Measurements from ENCODE around the gene DDI2. TPM values are rescaled to one million over a fixed set of nuclear protein-coding genes. Genes with fewer than 3 reads are reported as not detected.

Gene DDI2
- polyA plus RNA-seq, 1 donor from 2014 or later: 3.8 TPM

DNA sequence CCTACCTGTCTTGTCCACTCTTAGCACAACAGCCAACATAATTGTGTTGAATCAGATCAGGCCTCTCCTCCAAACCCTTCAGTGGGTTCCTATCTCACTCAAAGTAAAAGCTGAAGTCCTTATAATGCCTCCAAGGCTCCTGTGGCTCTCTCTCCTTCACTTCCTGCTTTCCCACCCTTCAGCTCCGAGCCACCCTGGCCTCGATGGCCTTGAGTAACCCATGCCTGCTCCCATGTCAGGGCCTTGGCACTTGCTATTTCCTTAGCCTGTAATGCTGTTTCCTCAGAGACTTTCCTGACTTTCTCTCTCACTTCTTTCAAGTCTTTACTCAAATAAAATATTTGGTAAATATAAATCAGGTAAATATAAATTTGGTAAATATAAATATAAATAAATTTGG, 58.8 kb downstream of the DDI2 start:
- no peaks in the 10 kb centered on the region for H3K36me3 ChIP-seq (ENCODE audit: insufficient read depth, low read length)

DNA sequence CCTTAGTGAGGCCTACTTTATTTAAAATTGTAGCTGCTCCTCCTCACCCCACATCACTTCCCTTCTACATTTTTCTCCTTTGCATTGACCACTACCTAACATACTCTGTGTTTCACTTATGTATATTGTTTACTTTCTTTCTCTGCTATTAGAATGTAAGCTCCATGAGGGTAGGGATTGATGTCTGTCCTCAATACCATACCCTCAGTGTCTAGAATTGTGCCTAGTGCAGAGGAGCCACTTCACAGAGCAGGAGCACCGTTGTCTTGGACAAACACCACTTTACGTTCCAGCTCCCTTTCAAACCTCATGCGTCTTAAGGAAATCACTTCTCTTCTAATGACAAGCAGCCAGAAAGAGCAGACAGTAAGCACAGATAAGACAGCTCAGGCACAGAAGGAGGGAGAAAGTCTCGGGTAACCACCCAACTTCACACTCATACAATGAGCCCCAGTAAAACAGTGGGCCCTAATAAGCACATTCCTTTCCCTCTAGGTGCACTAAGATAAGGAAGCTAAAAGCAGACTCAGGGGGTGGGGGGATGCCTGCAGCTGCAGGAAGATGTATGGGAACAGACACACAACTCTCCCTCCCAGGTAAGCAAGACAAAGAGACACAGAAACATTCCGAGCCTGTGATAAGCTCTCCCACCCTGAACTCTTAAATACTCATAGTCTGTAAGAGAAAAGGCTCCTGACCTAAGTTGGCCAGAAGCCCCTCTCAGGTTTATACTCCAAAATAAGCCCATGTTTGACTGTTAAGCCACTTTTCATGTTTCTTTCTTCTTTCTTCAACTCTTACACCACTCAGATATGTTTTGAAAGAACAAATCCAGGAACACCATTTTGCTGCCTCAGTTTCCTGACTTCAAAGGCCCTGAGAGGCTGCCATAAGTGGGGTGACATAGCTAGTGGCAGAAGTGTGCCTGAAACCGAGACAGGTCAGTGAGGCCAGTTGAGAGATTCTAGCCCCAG, 59.7 kb downstream of the DDI2 start:
- Histone ChIP-seq H3K79me2 (replicated peaks; ENCODE audit: insufficient read depth, low read length) (no peaks in the 10 kb centered on the region), H3K27me3 (ENCODE audit: insufficient read depth, low read depth, low read length) (no peaks in the 10 kb centered on the region), H3K9ac (ENCODE audit: low read length) (no peak overlapping the region), H4K20me1 (ENCODE audit: insufficient read depth) (no peaks in the 10 kb centered on the region), H3K9me2 (ENCODE audit: insufficient read depth, low read length) (no peaks in the 10 kb centered on the region), H3K9me3 (ENCODE audit: low read length) (no peaks in the 10 kb centered on the region), H3K27ac (ENCODE audit: low read length) (no peak overlapping the region), H3K4me2 (ENCODE audit: low read length) (no peak overlapping the region), H3F3A (ENCODE audit: insufficient read depth, low read length, poor library complexity, severe bottlenecking) (no peaks in the 10 kb centered on the region), H3K36me3 (ENCODE audit: insufficient read depth, low read length) (no peaks in the 10 kb centered on the region), H2AFZ (ENCODE audit: low read depth, low read length) (no peak overlapping the region), H3K4me3 (ENCODE audit: low read length) (no peak overlapping the region)
- TF ChIP-seq, protein P1, sequence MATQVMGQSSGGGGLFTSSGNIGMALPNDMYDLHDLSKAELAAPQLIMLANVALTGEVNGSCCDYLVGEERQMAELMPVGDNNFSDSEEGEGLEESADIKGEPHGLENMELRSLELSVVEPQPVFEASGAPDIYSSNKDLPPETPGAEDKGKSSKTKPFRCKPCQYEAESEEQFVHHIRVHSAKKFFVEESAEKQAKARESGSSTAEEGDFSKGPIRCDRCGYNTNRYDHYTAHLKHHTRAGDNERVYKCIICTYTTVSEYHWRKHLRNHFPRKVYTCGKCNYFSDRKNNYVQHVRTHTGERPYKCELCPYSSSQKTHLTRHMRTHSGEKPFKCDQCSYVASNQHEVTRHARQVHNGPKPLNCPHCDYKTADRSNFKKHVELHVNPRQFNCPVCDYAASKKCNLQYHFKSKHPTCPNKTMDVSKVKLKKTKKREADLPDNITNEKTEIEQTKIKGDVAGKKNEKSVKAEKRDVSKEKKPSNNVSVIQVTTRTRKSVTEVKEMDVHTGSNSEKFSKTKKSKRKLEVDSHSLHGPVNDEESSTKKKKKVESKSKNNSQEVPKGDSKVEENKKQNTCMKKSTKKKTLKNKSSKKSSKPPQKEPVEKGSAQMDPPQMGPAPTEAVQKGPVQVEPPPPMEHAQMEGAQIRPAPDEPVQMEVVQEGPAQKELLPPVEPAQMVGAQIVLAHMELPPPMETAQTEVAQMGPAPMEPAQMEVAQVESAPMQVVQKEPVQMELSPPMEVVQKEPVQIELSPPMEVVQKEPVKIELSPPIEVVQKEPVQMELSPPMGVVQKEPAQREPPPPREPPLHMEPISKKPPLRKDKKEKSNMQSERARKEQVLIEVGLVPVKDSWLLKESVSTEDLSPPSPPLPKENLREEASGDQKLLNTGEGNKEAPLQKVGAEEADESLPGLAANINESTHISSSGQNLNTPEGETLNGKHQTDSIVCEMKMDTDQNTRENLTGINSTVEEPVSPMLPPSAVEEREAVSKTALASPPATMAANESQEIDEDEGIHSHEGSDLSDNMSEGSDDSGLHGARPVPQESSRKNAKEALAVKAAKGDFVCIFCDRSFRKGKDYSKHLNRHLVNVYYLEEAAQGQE (IDR thresholded peaks at IDR 0.05; ENCODE audit: borderline replicate concordance): no peak
- TF ChIP-seq POLR2AphosphoS5 (IDR thresholded peaks at IDR 0.05): no peak

More for the DNA sequence above, 58.8 kb downstream of the DDI2 start:
- H3K9ac ChIP-seq (ENCODE audit: low read length): no peak overlapping the region
- H3K4me3 ChIP-seq (ENCODE audit: low read length): no peak overlapping the region
- H2AFZ ChIP-seq (ENCODE audit: low read depth, low read length): no peak overlapping the region
- H3K79me2 ChIP-seq (replicated peaks; ENCODE audit: insufficient read depth, low read length): no peaks in the 10 kb centered on the region
- no peaks in the 10 kb centered on the region for H3K9me2 ChIP-seq (ENCODE audit: insufficient read depth, low read length)
- H3K27me3 ChIP-seq (ENCODE audit: insufficient read depth, low read depth, low read length): no peaks in the 10 kb centered on the region
- H3F3A ChIP-seq (ENCODE audit: insufficient read depth, low read length, poor library complexity, severe bottlenecking): no peaks in the 10 kb centered on the region
- H3K9me3 ChIP-seq (ENCODE audit: low read length): no peaks in the 10 kb centered on the region
- TF ChIP-seq EP300 (conservative IDR thresholded peaks at IDR 0.05; ENCODE audit: poor library complexity, severe bottlenecking): no peak
- TF ChIP-seq, protein P2, sequence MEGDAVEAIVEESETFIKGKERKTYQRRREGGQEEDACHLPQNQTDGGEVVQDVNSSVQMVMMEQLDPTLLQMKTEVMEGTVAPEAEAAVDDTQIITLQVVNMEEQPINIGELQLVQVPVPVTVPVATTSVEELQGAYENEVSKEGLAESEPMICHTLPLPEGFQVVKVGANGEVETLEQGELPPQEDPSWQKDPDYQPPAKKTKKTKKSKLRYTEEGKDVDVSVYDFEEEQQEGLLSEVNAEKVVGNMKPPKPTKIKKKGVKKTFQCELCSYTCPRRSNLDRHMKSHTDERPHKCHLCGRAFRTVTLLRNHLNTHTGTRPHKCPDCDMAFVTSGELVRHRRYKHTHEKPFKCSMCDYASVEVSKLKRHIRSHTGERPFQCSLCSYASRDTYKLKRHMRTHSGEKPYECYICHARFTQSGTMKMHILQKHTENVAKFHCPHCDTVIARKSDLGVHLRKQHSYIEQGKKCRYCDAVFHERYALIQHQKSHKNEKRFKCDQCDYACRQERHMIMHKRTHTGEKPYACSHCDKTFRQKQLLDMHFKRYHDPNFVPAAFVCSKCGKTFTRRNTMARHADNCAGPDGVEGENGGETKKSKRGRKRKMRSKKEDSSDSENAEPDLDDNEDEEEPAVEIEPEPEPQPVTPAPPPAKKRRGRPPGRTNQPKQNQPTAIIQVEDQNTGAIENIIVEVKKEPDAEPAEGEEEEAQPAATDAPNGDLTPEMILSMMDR (IDR thresholded peaks at IDR 0.05; ENCODE audit: poor library complexity, severe bottlenecking): no peak
- TF ChIP-seq MXI1 (conservative IDR thresholded peaks at IDR 0.05; ENCODE audit: poor library complexity, severe bottlenecking): no peak
- no peak for TF ChIP-seq RAD21 (conservative IDR thresholded peaks at IDR 0.05)
- TF ChIP-seq TAF1 (IDR thresholded peaks at IDR 0.05; ENCODE audit: low read depth): no peak
- TF ChIP-seq, protein P1 (IDR thresholded peaks at IDR 0.05; ENCODE audit: borderline replicate concordance): no peak
- TF ChIP-seq SMC3 (conservative IDR thresholded peaks at IDR 0.05; ENCODE audit: poor library complexity): no peak
- TF ChIP-seq EZH2 (IDR thresholded peaks at IDR 0.05; ENCODE audit: borderline replicate concordance, insufficient read depth, low read length, poor library complexity, severe bottlenecking): no peak
- no peak for TF ChIP-seq POLR2AphosphoS5 (IDR thresholded peaks at IDR 0.05)
- H3K4me2 ChIP-seq (ENCODE audit: low read length): no peak overlapping the region
- no peak overlapping the region for H3K27ac ChIP-seq (ENCODE audit: low read length)
- H4K20me1 ChIP-seq (ENCODE audit: insufficient read depth): no peaks in the 10 kb centered on the region

Measured in neural cell (in vitro differentiated cells).